GM23338 (cell line): ENCODE measurements around the gene SIPA1. TPM values are rescaled to one million over a fixed set of nuclear protein-coding genes. Genes with fewer than 3 reads are reported as not detected.

Experiments
- ATAC-seq: fragments of 200-7000 bp; cut with Tn5 transposase; 3 replicates; pipeline ENCODE4 v1.9.1; 2020
- DNase-seq: peaks from one replicate; pipeline ENCODE4 v3.0.0-alpha.2; 2015; ENCODE audit warnings: low spot score
- H2AFZ ChIP-seq: fragments of 200-600 bp; sonication (generic); 2 replicates; pipeline ENCODE4 v1.8.0; 2016; ENCODE audit warnings: antibody characterized with exemption, mild to moderate bottlenecking, moderate library complexity
- H3F3A ChIP-seq: fragments of 200-600 bp; sonication (generic); replicated peaks from 2 replicates; pipeline ENCODE4 v1.8.0; 2017; ENCODE audit warnings: antibody characterized with exemption, mixed run types, low read depth
- H3K27ac ChIP-seq: fragments of 200-600 bp; sonication (generic); 2 replicates; pipeline ENCODE4 v1.6.1; 2016; ENCODE audit warnings: low read depth
- H3K27me3 ChIP-seq: fragments of 200-600 bp; sonication (generic); 2 replicates; pipeline ENCODE4 v1.8.0; 2016; ENCODE audit warnings: mild to moderate bottlenecking, mixed run types, moderate library complexity; ENCODE audit not compliant: insufficient read depth
- H3K36me3 ChIP-seq: fragments of 200-600 bp; sonication (generic); 2 replicates; pipeline ENCODE4 v1.8.0; 2016; ENCODE audit warnings: mild to moderate bottlenecking; ENCODE audit not compliant: insufficient read depth
- H3K4me1 ChIP-seq: fragments of 200-600 bp; sonication (generic); 2 replicates; pipeline ENCODE4 v1.8.0; 2016; ENCODE audit warnings: mild to moderate bottlenecking, moderate library complexity; ENCODE audit not compliant: insufficient read depth
- H3K4me2 ChIP-seq: fragments of 200-600 bp; sonication (generic); 2 replicates; pipeline ENCODE4 v1.7.1; 2017; ENCODE audit warnings: mixed run types
- H3K4me3 ChIP-seq: fragments of 200-600 bp; sonication (generic); 2 replicates; pipeline ENCODE4 v1.6.1; 2016; ENCODE audit warnings: mixed run types
- H3K79me2 ChIP-seq: fragments of 200-600 bp; sonication (generic); replicated peaks from 2 replicates; pipeline ENCODE4 v1.8.0; 2017; ENCODE audit warnings: mild to moderate bottlenecking; ENCODE audit not compliant: insufficient read depth
- H3K9me2 ChIP-seq: fragments of 200-600 bp; sonication (generic); 2 replicates; pipeline ENCODE4 v1.8.0; 2017; ENCODE audit not compliant: insufficient read depth
- H4K20me1 ChIP-seq: fragments of 200-600 bp; sonication (generic); replicated peaks from 2 replicates; pipeline ENCODE4 v1.8.0; 2017; ENCODE audit warnings: mild to moderate bottlenecking; ENCODE audit not compliant: insufficient read depth
- H3K27ac Mint-ChIP-seq: 2 replicates; pipeline ENCODE4 v1.8.0; 2020; ENCODE audit warnings: inconsistent platforms, mild to moderate bottlenecking, moderate library complexity, mixed read lengths
- H3K27me3 Mint-ChIP-seq: 3 replicates; pipeline ENCODE4 v1.8.0; 2022; ENCODE audit warnings: low read depth, mild to moderate bottlenecking, moderate library complexity, mixed read lengths, inconsistent platforms; ENCODE audit not compliant: insufficient read depth, poor library complexity
- H3K36me3 Mint-ChIP-seq: 3 replicates; pipeline ENCODE4 v1.8.0; 2021; ENCODE audit warnings: low read depth, mild to moderate bottlenecking, inconsistent platforms, moderate library complexity, mixed read lengths
- H3K4me1 Mint-ChIP-seq: 3 replicates; pipeline ENCODE4 v1.8.0; 2020; ENCODE audit warnings: mild to moderate bottlenecking, inconsistent platforms, mixed read lengths
- H3K4me3 Mint-ChIP-seq: 3 replicates; pipeline ENCODE4 v1.8.0; 2021; ENCODE audit warnings: moderate library complexity, mild to moderate bottlenecking, inconsistent platforms, mixed read lengths
- H3K9me3 Mint-ChIP-seq: 3 replicates; pipeline ENCODE4 v1.8.0; 2020; ENCODE audit warnings: moderate library complexity, mild to moderate bottlenecking, inconsistent platforms, mixed read lengths
- CREB1 ChIP-seq: fragments of 250-450 bp; sonication (Bioruptor Pico); IDR thresholded peaks from 2 replicates; pipeline ENCODE4 v1.5.0; 2020; ENCODE audit warnings: low read depth, mild to moderate bottlenecking, moderate library complexity
- CTCF ChIP-seq, 2 experiments: fragments of 200-600 bp in 1 of 2; sonication (generic) in 1 of 2; conservative IDR thresholded peaks; 2 replicates each; pipeline versions ENCODE4 v1.5.1 to v1.6.1; 2016 to 2017; ENCODE audit warnings: antibody characterized with exemption in 2 of 2, low read depth in 2 of 2, mild to moderate bottlenecking in 2 of 2, moderate library complexity in 1 of 2
- EZH2 ChIP-seq: fragments of 200-600 bp; sonication (generic); IDR thresholded peaks from one replicate; pipeline ENCODE4 v1.8.0; 2017; ENCODE audit warnings: antibody characterized with exemption, mild to moderate bottlenecking, low read depth; ENCODE audit not compliant: unreplicated experiment
- EZH2phosphoT487 ChIP-seq: fragments of 200-600 bp; sonication (generic); IDR thresholded peaks from one replicate; pipeline ENCODE4 v1.8.1; 2018; ENCODE audit warnings: antibody characterized with exemption; ENCODE audit not compliant: unreplicated experiment
- NANOG ChIP-seq: IDR thresholded peaks from 2 replicates; pipeline ENCODE4 v1.6.1; 2016; ENCODE audit warnings: antibody characterized with exemption, borderline replicate concordance
- POLR2AphosphoS5 ChIP-seq: IDR thresholded peaks from 2 replicates; pipeline ENCODE4 v1.6.1; 2016; ENCODE audit warnings: antibody characterized with exemption, low read depth
- REST ChIP-seq: IDR thresholded peaks from one replicate; pipeline ENCODE4 v1.6.1; 2018; ENCODE audit warnings: antibody characterized with exemption; ENCODE audit not compliant: unreplicated experiment
- ZNF114 ChIP-seq: fragments of 250-450 bp; sonication (Bioruptor Pico); IDR thresholded peaks from 2 replicates; pipeline ENCODE4 v1.5.0; 2020; ENCODE audit warnings: mild to moderate bottlenecking, moderate library complexity
- polyA plus RNA-seq: library from polyadenylated mRNA; unstranded; fragments of >200 nt; fragmentation: Nextera tagmentation; extraction: Ambion mirVana; gene quantifications from 2 replicates; pipeline ENCODE4 v1.2.1, GENCODE V29; 2016
- total RNA-seq: library from RNA; depleted of rRNA; stranded (reverse); fragments of >200 nt; shearing (Covaris generic); gene quantifications from 2 replicates; pipeline ENCODE4 v1.2.3, GENCODE V29; 2014

Gene SIPA1
- total and polyA plus RNA-seq, 2 experiments from 2014 or later = 50.1 to 54.6 TPM

- no peak for TF ChIP-seq REST
- TF ChIP-seq NANOG = no peak
- TF ChIP-seq CTCF (conservative IDR thresholded peaks at IDR 0.05; ENCODE audit: low read depth in 2 of 2) = no peak
- TF ChIP-seq EZH2 = no peak
- no peak for TF ChIP-seq ZNF114 (CRISPR knock-in tag)
- TF ChIP-seq EZH2phosphoT487 = no peak
- no peak for TF ChIP-seq POLR2AphosphoS5
- TF ChIP-seq CREB1 = no peak
These were observed 39.6 kb upstream of the SIPA1 start (continued) for GRCh38 chr11:65598258-65598699.

- H2AFZ ChIP-seq = no peak overlapping the region
- Mint-ChIP-seq H3K36me3 (peaks cover 16% of the 10 kb centered on the region; the same call in 2 of the 3 replicates), H3K27me3 (peaks cover 11% of the 10 kb centered on the region), H3K4me3 (no peak overlapping the region; the same call in 2 of the 3 replicates), H3K4me1 (no peaks in the 10 kb centered on the region; the same call in 2 of the 3 replicates), H3K27ac (no peak overlapping the region), H3K9me3 (no peaks in the 10 kb centered on the region; the same call in 2 of the 3 replicates)
- DNase-seq (no peak), ATAC-seq (peak; percentile 53)
- no peak overlapping the region for H3K4me2 ChIP-seq
- H3K36me3 ChIP-seq = no peaks in the 10 kb centered on the region; the same call in 1 of the 2 replicates
- no peaks in the 10 kb centered on the region; the same call in 1 of the 2 replicates for H4K20me1 ChIP-seq
- no peaks in the 10 kb centered on the region for H3K9me2 ChIP-seq
- TF ChIP-seq CREB1 = no peak
- H3K4me3 ChIP-seq = no peak overlapping the region
- no peak overlapping the region for H3K27ac ChIP-seq
- 0 out of 2 replicates have a peak, but pooled peaks cover under 1% of the 10 kb centered on the region for H3F3A ChIP-seq
- H3K27me3 ChIP-seq = peaks cover 2% of the 10 kb centered on the region; the same call in 1 of the 2 replicates
- no peaks in the 10 kb centered on the region for H3K4me1 ChIP-seq
- no peaks in the 10 kb centered on the region for H3K79me2 ChIP-seq
These were observed 38.5 kb upstream of the SIPA1 start for GRCh38 chr11:65599216-65599954.
